ENCODE data around the gene NDC80. TPM values are rescaled to one million over a fixed set of nuclear protein-coding genes. Genes with fewer than 3 reads are reported as not detected.

The NDC80 gene
- total RNA-seq, 1 experiment from 2014 or later: 36.0 TPM

DNA sequence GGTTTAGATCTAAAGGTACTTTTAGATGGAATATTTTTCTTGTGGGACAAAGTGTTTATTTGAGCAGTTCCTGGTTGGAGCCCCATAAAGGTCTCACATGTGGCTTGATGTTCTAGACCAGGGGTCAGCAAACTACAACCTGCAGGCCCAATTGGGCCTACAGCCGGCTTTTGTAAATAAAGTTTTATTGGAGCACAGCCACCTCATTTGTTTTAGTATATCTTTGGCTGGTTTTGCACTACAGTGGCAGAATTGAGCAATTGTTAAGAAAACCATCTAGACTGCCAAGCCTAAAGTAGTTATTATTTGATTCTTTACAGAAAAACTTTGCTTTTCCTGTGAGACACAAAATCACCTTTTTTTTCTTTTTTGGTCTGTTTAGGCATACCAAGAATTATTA is 41.6 kb downstream of the NDC80 start:
- peaks cover 30% of the 10 kb centered on the region for H3K36me3 ChIP-seq (ENCODE audit: control insufficient read depth, insufficient read depth, low read length)
- BruUV-seq (replicated peaks): no TSS peak
- no peak overlapping the region for H3K4me3 ChIP-seq (ENCODE audit: low read depth in 2 of 2, low read length in 2 of 2)
- intact Hi-C loops (cut with micrococcal nuclease; ENCODE audit: unreplicated experiment): no loop called here
- ChIA-PET CTCF (no interaction called here), POLR2A (interaction anchor here (0.6 kb wide), 1 partner anchor 45 kb away, joined by 6 read pairs; no protein-coding TSS in a partner anchor)
- no peak overlapping the region for H3K27ac ChIP-seq (ENCODE audit: low read length)
- TF ChIP-seq TCF7L2 (IDR thresholded peaks at IDR 0.05; ENCODE audit: low read depth, low read length): no peak
- TF ChIP-seq, protein P1, sequence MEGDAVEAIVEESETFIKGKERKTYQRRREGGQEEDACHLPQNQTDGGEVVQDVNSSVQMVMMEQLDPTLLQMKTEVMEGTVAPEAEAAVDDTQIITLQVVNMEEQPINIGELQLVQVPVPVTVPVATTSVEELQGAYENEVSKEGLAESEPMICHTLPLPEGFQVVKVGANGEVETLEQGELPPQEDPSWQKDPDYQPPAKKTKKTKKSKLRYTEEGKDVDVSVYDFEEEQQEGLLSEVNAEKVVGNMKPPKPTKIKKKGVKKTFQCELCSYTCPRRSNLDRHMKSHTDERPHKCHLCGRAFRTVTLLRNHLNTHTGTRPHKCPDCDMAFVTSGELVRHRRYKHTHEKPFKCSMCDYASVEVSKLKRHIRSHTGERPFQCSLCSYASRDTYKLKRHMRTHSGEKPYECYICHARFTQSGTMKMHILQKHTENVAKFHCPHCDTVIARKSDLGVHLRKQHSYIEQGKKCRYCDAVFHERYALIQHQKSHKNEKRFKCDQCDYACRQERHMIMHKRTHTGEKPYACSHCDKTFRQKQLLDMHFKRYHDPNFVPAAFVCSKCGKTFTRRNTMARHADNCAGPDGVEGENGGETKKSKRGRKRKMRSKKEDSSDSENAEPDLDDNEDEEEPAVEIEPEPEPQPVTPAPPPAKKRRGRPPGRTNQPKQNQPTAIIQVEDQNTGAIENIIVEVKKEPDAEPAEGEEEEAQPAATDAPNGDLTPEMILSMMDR (IDR thresholded peaks at IDR 0.05): no peak
- TF ChIP-seq SIN3A (IDR thresholded peaks at IDR 0.05; ENCODE audit: borderline replicate concordance, insufficient read depth, low read depth, low read length): no peak
- TF ChIP-seq, protein P2, sequence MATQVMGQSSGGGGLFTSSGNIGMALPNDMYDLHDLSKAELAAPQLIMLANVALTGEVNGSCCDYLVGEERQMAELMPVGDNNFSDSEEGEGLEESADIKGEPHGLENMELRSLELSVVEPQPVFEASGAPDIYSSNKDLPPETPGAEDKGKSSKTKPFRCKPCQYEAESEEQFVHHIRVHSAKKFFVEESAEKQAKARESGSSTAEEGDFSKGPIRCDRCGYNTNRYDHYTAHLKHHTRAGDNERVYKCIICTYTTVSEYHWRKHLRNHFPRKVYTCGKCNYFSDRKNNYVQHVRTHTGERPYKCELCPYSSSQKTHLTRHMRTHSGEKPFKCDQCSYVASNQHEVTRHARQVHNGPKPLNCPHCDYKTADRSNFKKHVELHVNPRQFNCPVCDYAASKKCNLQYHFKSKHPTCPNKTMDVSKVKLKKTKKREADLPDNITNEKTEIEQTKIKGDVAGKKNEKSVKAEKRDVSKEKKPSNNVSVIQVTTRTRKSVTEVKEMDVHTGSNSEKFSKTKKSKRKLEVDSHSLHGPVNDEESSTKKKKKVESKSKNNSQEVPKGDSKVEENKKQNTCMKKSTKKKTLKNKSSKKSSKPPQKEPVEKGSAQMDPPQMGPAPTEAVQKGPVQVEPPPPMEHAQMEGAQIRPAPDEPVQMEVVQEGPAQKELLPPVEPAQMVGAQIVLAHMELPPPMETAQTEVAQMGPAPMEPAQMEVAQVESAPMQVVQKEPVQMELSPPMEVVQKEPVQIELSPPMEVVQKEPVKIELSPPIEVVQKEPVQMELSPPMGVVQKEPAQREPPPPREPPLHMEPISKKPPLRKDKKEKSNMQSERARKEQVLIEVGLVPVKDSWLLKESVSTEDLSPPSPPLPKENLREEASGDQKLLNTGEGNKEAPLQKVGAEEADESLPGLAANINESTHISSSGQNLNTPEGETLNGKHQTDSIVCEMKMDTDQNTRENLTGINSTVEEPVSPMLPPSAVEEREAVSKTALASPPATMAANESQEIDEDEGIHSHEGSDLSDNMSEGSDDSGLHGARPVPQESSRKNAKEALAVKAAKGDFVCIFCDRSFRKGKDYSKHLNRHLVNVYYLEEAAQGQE (IDR thresholded peaks at IDR 0.05; ENCODE audit: insufficient read depth in 1 of 2, low read depth in 2 of 2, low read length in 1 of 2): no peak
- TF ChIP-seq POLR2AphosphoS5 (IDR thresholded peaks at IDR 0.05; ENCODE audit: low read depth, low read length): no peak
- ATAC-seq: no peak
- DNase-seq (ENCODE audit: low read depth, low spot score): no peak
- H3K27me3 ChIP-seq (ENCODE audit: control insufficient read depth, insufficient read depth, low read length): no peaks in the 10 kb centered on the region
- H3K9me3 ChIP-seq (ENCODE audit: control insufficient read depth, insufficient read depth, low read depth, low read length): no peaks in the 10 kb centered on the region
- in situ Hi-C loops (cut with HindIII; ENCODE audit: low pct_unique_long_range_greater_than_20kb, low sequenced_read_pairs): no loop called here
- no peaks in the 10 kb centered on the region for H3K4me1 ChIP-seq (ENCODE audit: control insufficient read depth, insufficient read depth, low read length)

DNA sequence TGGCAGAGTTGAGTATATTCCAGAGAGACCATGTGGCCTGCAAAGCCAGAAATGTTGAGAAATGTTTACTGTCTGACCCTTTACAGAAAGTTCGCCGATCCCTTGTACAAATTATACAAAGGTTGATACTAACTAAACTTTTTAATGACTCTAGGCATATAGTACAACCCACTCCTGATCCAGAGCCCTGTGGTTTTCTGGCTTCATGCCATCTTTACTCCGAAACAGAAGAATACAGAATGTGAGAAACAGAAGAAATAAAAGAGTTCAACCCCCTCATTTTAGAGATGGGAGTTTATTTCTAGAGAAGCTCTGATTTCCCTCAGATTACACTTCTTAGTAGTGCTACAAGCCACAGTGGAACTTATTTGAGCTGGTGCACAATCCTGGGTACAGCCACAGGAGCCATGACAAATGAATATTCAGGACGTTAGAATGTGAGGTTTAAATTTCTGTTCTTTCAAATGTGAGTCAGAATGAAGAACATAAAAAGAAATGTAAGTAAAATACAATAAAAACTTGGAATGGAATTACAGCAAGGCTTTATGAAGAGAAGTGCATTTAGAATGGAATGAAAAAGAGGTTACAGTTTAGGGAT is 46.1 kb downstream of the NDC80 start:
- BruUV-seq (replicated peaks): no TSS peak
- POLR2A ChIA-PET: no interaction called here
- no peak overlapping the region for H3K4me3 ChIP-seq (ENCODE audit: low read depth in 2 of 2, low read length in 2 of 2)

More for the DNA sequence above, 46.1 kb downstream of the NDC80 start:
- in situ Hi-C loops (cut with HindIII; ENCODE audit: low pct_unique_long_range_greater_than_20kb, low sequenced_read_pairs): no loop called here
- ATAC-seq (no peak), DNase-seq (ENCODE audit: low read depth, low spot score) (no peak)
- intact Hi-C loops (cut with micrococcal nuclease; ENCODE audit: unreplicated experiment): no loop called here
- Histone ChIP-seq H3K27me3 (ENCODE audit: control insufficient read depth, insufficient read depth, low read length) (no peaks in the 10 kb centered on the region), H3K9me3 (ENCODE audit: control insufficient read depth, insufficient read depth, low read depth, low read length) (no peaks in the 10 kb centered on the region), H3K4me1 (ENCODE audit: control insufficient read depth, insufficient read depth, low read length) (no peaks in the 10 kb centered on the region), H3K36me3 (ENCODE audit: control insufficient read depth, insufficient read depth, low read length) (peaks cover 10% of the 10 kb centered on the region; the same call in 1 of the 2 replicates), H3K27ac (ENCODE audit: low read length) (no peak overlapping the region)
- TF ChIP-seq POLR2AphosphoS5 (IDR thresholded peaks at IDR 0.05; ENCODE audit: low read depth, low read length) (no peak), SIN3A (IDR thresholded peaks at IDR 0.05; ENCODE audit: borderline replicate concordance, insufficient read depth, low read depth, low read length) (no peak), TCF7L2 (IDR thresholded peaks at IDR 0.05; ENCODE audit: low read depth, low read length) (no peak)
- TF ChIP-seq, protein P2 (IDR thresholded peaks at IDR 0.05; ENCODE audit: insufficient read depth in 1 of 2, low read depth in 2 of 2, low read length in 1 of 2): no peak
- TF ChIP-seq, protein P1 (IDR thresholded peaks at IDR 0.05): no peak
- CTCF ChIA-PET: no interaction called here

Measured in Panc1 (cell line).